NB4 (cell line): ENCODE data around the gene OR4D11.
A peak's percentile ranks its signal among the peaks of the same experiment; 100 is the strongest.
"Not testable (repeated sequence)": the region's sequence is repeated elsewhere in the genome, so short reads cannot be mapped to it uniquely, and the experiment has no call there.

Experiments used
- DNase-seq: peaks from one replicate; pipeline ENCODE4 v3.0.0; 2010; ENCODE audit warnings: low read depth
- H3K4me3 ChIP-seq: one replicate; pipeline ENCODE4 v1.5.1; 2011; ENCODE audit warnings: mild to moderate bottlenecking, low read depth, low read length, moderate library complexity
- CTCF ChIP-seq: IDR thresholded peaks from one replicate; pipeline ENCODE4 v1.5.1; 2012; ENCODE audit warnings: low read depth, low read length
- MAX ChIP-seq: IDR thresholded peaks from 2 replicates; pipeline ENCODE4 v1.6.1; 2011; ENCODE audit warnings: low read depth, low read length
- MYC ChIP-seq: IDR thresholded peaks from 2 replicates; pipeline ENCODE4 v1.6.1; 2011; ENCODE audit warnings: low read depth, low read length
- POLR2A ChIP-seq: IDR thresholded peaks from 2 replicates; pipeline ENCODE4 v1.6.1; 2011; ENCODE audit warnings: mild to moderate bottlenecking; ENCODE audit not compliant: insufficient read length; ENCODE audit errors: extremely low read depth

Gene OR4D11

DNA sequence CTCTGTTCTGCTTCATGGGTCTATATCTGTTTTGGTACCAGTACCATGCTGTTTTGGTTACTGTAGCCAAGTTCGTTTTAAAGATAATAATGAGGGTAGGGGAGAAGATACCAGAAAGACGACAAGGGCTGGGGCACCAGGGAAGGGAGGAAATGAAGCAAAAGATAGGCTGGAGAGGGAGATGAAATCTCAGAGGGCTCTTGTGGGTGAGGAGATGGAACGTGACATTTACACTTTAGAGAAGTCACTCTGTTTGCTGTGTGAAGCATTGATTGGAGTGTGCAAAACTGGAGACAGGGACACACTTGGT is 41.4 kb downstream of the OR4D11 start:
- H3K4me3 ChIP-seq: peak overlapping the region; percentile 72
- TF ChIP-seq MYC: no peak
- TF ChIP-seq CTCF: no peak
- TF ChIP-seq MAX: no peak
- no peak for TF ChIP-seq POLR2A
- no peak for DNase-seq

GRCh38 chr11:59545179-59546020 is 42.0 kb downstream of the OR4D11 start:
- TF ChIP-seq MYC: no peak
- no peak for TF ChIP-seq CTCF
- TF ChIP-seq MAX: no peak
- peak; percentile 47 for TF ChIP-seq POLR2A
- H3K4me3 ChIP-seq: peak overlapping the region; percentile 72
- peak; percentile 90 for DNase-seq

- peak; percentile 48 for DNase-seq
- not testable (repeated sequence) for H3K4me3 ChIP-seq
These were observed 44.4 kb downstream of the OR4D11 start for GRCh38 chr11:59547605-59548308.

DNA sequence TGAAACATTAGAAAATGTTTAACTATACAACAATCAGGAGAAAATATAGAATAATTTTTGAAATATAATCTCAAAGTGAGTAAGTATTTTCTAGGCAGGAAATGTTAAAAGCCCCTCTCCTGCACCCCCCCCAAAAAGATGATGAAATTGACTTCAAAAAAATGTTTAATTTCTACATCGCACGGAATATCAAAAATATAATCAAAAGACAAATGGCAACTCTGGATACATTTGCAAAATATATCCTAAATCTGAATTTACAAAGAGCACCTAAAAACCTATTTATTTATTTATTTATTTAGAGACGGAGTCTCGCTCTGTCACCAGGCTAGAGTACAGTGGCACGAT is 44.9 kb downstream of the OR4D11 start:
- DNase-seq: no peak
- TF ChIP-seq POLR2A (no peak), MAX (no peak), MYC (no peak), CTCF (no peak)
- H3K4me3 ChIP-seq: no peak overlapping the region

GRCh38 chr11:59550368-59550841 is 47.0 kb downstream of the OR4D11 start:
- H3K4me3 ChIP-seq: peak overlapping the region; percentile 94
- peak; percentile 98 for DNase-seq

More at GRCh38 chr11:59550368-59550841, 47.0 kb downstream of the OR4D11 start:
- TF ChIP-seq POLR2A (peak; percentile 43), MAX (0 out of 2 replicates have a peak, but pooled peaks have one; percentile 44), CTCF (peak; percentile 35), MYC (0 out of 2 replicates have a peak, but pooled peaks have one; percentile 4)
